GM21381 (cell line): Measurements from ENCODE around the gene SPACA1.
"Not testable (repeated sequence)": the region's sequence is repeated elsewhere in the genome, so short reads cannot be mapped to it uniquely, and the experiment has no call there.

ENCODE experiments used
- ATAC-seq: cut with Tn5 transposase; IDR thresholded peaks from one replicate; pipeline ENCODE4 v1.9.1; 2021; ENCODE audit warnings: mild to moderate bottlenecking, moderate library complexity; ENCODE audit not compliant: unreplicated experiment

SPACA1 gene

GRCh38 chr6:88047510-88048150, at the start of gene SPACA1:
TSS of gene SPACA1 (plus strand) at chr6:88047841. CDS start at chr6:88047906, 65 bp downstream.
- ATAC-seq, result no peak

- no peak for ATAC-seq
Observed at GRCh38 chr6:88000713-88001112, 46.9 kb upstream of the SPACA1 start.

- not testable (repeated sequence) for ATAC-seq
Observed at GRCh38 chr6:88001279-88001678, 46.4 kb upstream of the SPACA1 start.

GRCh38 chr6:88004707-88005106, 42.9 kb upstream of the SPACA1 start:
- ATAC-seq, result no peak

- no peak for ATAC-seq
Observed at GRCh38 chr6:88006557-88006956, 41.1 kb upstream of the SPACA1 start.

- no peak for ATAC-seq
Observed at GRCh38 chr6:88008411-88008810, 39.2 kb upstream of the SPACA1 start.

GRCh38 chr6:88008831-88009231, 38.8 kb upstream of the SPACA1 start:
- ATAC-seq, result no peak

GRCh38 chr6:88013015-88013414, 34.6 kb upstream of the SPACA1 start:
- ATAC-seq, result no peak

- no peak for ATAC-seq
Observed at GRCh38 chr6:88013554-88013953, 34.1 kb upstream of the SPACA1 start.

DNA sequence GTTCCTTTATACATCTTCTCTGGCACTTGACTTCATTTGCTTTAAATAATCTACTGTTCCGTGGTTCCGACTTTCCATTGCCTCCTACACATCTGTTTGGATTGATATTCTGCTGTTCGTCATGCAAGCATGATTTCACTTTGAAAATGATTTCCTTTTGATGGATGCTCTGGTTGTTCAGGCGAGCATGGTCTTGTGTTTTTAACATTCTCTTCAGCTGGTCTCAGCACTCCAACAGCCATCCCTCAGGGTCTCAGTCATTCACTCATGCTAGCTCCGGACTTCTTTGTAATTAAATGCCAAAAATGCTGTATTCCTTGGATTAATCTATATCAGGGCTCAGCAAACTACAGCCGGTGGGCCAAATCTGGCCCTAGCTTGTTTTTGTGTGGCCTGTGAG, 27.2 kb upstream of the SPACA1 start:
- ATAC-seq, result no peak

DNA sequence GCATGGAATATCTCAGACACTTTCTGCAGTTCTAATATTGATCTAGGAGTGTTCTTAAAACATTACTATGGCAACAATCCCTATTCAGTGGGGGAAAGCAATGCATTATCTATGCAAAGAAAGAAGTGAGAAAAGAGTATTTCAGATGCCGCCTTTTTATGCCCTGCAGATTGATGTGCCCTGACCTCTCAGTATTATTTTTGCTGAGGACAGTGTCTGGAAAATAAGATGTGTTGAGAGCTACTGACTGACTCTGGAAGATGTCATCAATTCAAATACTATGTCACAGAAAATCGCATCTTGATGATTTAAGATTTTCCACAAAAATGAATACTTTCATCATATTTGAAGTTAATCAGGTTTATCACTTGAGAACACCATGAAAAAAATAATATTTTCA, 22.9 kb upstream of the SPACA1 start:
- ATAC-seq, result no peak

GRCh38 chr6:88031550-88031949, 16.1 kb upstream of the SPACA1 start:
- ATAC-seq, result no peak

DNA sequence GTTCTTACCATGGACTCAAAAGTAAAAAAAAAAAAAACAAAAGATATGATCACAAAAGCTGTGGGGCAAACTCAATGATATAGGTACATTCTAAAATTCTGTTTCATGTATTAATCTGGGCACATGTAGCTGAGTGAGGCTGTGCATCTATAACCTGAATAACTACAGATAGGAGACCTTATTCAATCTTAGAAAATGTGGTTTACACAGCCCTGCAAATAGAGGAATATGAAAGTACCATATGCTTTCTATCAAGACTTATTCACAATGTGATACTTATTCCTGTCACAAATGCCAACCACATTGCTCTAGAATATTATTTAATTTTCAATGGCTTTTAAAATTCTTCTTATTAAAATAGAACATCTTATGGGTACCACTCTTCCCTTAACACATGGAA, 3.1 kb upstream of the SPACA1 start:
- ATAC-seq, result no peak

DNA sequence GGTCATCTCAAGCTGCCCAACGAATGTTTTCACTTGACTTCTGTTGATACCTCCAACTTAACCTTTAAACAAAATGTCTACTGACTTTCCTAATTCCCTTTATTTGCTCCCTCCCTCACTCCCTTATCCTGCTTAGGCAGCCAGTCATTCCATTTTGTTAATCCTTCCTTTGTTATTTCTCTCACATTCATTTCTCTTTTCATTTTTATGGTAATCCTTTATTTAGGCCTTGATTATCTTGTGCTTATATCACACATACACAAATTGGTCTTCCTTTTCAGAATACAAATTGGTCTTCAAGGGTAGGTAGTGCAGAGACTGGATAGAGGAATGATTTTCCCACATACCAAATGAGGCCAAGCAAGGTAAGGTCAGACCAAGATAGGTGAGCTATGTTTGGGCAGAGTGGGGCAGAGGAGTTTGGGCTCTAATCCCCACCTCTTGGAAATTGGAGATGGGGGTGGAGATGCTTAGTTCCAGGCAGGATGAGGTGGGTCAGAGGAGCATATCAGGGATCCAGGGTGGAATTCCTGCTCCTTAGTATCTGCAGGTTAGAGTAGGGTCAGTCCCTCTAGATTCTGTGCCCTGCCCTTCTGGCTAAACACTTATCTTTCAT, 2.0 kb upstream of the SPACA1 start:
- ATAC-seq, result no peak

GRCh38 chr6:88048578-88048977, 937 bp downstream of the SPACA1 start:
- no peak for ATAC-seq

GRCh38 chr6:88050140-88050818, 2.6 kb downstream of the SPACA1 start:
- no peak for ATAC-seq

GRCh38 chr6:88059191-88059590, 11.6 kb downstream of the SPACA1 start:
- ATAC-seq, result no peak

DNA sequence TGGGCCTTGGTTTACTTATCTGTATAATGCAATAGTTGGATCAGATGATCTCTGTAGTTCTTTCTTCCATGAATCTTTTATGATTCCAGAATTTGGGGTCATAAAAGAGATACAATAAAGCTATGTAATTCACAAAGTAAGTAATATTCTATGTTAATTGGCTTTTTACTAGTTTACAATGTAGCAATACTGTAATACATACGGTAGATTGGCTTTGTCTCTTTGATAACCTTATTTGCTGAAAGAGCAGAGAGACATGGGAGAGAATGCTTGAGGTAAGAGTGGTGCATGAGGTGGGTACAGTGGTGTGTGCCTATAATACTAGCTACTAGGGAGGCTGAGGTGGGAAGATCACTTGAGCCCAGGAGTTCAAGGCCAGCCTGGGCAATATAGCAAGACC, 14.7 kb downstream of the SPACA1 start:
- no peak for ATAC-seq

DNA sequence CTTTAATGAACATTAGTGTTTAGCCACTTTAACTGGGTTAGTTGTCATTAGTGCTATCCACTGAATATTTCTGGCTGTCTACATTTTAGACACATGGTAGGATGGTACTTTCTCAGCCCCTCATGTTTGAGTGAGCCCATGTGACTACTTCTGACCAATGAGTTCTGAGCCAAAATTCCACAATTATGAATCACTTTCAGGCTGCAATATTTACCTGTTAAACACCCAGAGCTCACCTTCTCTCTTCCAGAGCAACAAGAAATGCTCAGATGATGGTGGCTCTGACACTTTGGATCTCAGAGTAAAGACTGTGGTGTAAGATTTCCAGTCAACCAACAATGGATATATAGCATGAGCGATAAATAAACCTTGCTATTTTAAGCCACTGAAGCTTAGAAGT, 24.8 kb downstream of the SPACA1 start:
- ATAC-seq, result no peak

- no peak for ATAC-seq
Observed at GRCh38 chr6:88074791-88075190, 27.1 kb downstream of the SPACA1 start.

DNA sequence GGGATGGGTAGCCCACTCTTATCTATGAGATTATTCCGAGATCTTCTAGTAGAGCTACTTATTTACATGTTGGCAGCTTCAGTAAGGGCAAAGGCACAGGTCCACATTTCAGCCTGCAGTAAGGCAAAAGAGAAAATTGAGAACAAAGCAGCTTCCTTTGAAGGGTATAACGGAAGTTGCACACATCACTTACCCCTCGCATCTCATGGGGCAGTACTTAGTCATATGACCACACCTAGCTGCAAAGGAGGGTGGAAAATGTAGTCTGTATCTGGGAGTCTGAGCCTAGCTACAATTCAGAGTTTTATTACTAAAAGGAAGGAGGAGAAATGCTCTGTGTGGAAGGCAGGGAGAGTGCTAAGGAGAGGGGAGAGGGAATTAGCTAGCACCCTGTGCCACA, 29.7 kb downstream of the SPACA1 start:
- no peak for ATAC-seq

GRCh38 chr6:88086792-88087191, 39.2 kb downstream of the SPACA1 start:
- no peak for ATAC-seq
